Measurements from ENCODE around the gene APOBEC4.
"Not testable (repeated sequence)": the region's sequence is repeated elsewhere in the genome, so short reads cannot be mapped to it uniquely, and the experiment has no call there.

Gene APOBEC4

DNA sequence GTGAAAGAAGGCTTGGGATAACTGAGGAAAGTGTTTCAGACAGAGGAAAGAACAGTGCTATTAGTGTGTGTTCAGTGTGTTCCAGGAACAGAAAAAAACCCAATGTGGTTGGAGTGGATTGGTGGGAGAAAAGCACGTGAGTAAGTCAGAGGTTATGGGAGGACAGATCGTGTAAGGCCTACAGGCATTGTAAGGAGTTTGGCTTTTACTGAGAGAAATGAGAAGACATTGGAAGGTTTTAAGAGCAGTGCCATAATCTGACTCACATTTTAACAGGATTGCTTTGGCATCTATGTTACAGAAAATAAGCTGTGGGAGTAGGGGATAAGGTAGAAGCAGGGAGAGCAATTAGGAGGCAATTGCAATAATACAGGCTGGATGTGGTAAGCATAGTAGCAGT, 22.4 kb downstream of the APOBEC4 start:
- peak; percentile 54 to 58 for DNase-seq (ENCODE audit: low read depth in 2 of 2)
- H3K4me3 ChIP-seq (replicated peaks in 1 of 2; ENCODE audit: low read depth in 2 of 2, low read length in 2 of 2), result no peak overlapping the region
- TF ChIP-seq, protein P1, sequence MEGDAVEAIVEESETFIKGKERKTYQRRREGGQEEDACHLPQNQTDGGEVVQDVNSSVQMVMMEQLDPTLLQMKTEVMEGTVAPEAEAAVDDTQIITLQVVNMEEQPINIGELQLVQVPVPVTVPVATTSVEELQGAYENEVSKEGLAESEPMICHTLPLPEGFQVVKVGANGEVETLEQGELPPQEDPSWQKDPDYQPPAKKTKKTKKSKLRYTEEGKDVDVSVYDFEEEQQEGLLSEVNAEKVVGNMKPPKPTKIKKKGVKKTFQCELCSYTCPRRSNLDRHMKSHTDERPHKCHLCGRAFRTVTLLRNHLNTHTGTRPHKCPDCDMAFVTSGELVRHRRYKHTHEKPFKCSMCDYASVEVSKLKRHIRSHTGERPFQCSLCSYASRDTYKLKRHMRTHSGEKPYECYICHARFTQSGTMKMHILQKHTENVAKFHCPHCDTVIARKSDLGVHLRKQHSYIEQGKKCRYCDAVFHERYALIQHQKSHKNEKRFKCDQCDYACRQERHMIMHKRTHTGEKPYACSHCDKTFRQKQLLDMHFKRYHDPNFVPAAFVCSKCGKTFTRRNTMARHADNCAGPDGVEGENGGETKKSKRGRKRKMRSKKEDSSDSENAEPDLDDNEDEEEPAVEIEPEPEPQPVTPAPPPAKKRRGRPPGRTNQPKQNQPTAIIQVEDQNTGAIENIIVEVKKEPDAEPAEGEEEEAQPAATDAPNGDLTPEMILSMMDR (IDR thresholded peaks at IDR 0.05; ENCODE audit: low read depth, low read length), result no peak

DNA sequence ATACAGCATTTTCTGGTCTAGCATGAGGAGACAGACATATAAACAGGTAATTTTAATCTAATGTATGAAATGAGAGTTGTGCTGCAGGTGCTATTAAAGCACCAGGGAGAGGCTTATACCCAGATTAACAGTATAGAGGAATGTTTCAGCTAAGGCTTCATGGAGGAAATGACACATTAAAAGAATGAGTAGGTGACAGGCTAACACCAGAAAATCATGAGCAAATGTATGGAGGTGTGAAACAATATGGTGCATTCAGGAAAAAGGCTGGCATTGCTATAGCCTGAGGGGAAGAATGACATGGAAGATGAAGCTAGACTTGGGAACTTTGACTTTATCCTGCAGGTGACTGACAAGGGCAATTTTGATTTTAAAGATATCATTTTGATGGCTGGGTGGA, 24.6 kb downstream of the APOBEC4 start:
- no peak for DNase-seq (ENCODE audit: low read depth in 2 of 2)
- H3K4me3 ChIP-seq (replicated peaks in 1 of 2; ENCODE audit: low read depth in 2 of 2, low read length in 2 of 2), result no peak overlapping the region
- TF ChIP-seq, protein P1 (IDR thresholded peaks at IDR 0.05; ENCODE audit: low read depth, low read length), result no peak

DNA sequence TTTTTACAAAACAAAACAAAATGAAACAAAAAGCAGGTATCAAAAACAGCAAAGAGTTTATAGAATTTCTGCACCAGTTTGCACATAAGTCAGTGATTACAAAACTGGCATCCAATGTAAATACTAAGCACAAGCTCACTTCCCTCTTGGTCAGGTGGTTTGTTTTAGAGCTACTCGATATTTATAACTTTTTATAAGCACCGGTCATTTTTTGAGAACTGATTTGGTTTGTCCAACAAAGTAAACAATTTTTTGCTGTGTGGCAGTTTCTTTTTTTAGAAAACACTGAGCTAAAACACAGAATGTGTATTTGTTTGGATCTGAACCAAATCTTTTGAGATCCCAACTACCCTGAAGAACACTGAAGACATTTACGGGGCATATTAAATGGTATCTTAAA, 26.9 kb downstream of the APOBEC4 start:
- not testable (repeated sequence) for H3K4me3 ChIP-seq (replicated peaks in 1 of 2; ENCODE audit: low read depth in 2 of 2, low read length in 2 of 2); DNase-seq (ENCODE audit: low read depth in 2 of 2)

DNA sequence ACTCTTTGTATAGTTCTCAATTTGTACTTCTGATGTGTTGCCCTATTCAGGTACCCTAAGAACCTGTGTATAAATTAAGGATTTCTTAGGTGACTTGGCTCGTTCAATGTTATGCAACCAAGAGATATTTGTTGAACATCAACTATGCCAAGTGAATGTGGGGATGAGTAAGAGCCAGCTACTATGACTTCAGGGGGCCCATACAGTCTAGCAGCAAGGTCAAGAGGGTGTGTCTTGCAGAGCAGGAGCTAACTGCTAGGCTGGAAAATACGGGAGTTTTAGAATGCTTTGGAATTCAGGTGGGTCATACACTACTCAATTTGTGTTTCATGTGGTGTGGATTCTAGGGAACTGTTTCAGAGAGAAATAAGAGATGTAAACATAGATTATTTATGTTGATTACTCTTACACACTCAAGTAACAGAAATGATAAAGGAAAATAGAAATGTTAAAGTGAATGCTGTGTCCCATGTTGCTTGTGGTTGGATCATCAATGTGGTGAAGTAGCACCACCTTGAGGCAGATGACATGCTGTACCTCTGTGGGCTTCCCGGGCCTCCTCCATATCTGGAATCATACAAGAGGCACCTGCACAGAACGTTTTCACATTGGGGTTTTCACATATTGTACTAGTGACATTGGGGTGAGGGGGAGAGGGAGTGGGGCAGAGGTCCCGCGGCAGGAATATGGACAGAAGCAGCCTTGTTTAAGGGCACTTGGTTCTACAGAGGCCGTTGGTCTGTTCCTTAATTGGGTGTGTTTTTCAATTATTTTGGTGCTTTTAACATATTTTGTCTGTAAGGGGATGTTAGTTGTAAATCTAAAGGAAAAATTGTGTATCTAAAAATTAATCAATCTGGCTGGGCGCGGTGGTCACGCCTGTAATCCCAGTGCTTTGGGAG, 30.0 kb downstream of the APOBEC4 start:
- TF ChIP-seq, protein P1 (IDR thresholded peaks at IDR 0.05; ENCODE audit: low read depth, low read length), result peak; percentile 62
- DNase-seq (ENCODE audit: low read depth in 2 of 2), result peak; percentile 74 to 79
- no peak overlapping the region for H3K4me3 ChIP-seq (replicated peaks in 1 of 2; ENCODE audit: low read depth in 2 of 2, low read length in 2 of 2)

DNA sequence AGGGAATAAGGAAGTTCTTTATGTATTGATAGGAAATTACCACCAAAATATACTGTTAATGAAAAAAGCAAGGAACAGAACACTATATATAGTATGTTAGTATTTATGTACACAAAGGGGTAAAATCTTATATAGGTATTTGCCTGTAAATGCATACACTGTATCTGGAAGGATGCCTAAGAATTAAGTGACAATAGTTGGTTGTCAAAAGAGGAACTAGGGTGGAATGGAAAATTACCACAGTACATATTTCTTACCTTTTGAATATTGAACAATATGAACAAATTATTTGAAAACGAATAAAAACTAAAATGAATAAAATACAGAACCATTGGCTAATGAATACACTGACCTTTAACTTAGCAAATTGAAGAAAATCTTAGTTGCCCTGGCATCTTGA, 31.1 kb downstream of the APOBEC4 start:
- no peak for DNase-seq (ENCODE audit: low read depth in 2 of 2)

DNA sequence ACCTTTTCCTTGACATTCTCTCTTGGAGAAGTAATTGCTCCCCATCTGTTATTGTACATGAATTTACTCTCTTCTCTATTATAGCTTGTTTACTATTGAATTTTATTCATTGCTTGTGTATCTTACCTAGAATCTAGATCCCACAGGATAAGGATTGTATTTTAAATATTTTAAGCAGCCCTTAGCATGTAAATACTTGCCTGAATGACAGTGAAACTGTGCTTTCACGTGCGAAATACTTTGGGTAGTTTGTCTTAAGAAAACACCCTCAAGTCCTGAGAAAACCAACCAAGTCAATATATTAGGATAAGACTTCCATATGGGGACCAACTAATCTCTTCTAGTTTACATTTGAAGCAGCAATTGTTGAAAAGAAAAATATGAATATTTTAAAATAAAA, 32.8 kb downstream of the APOBEC4 start:
- DNase-seq (ENCODE audit: low read depth in 2 of 2), result no peak
- no peak overlapping the region for H3K4me3 ChIP-seq (replicated peaks in 1 of 2; ENCODE audit: low read depth in 2 of 2, low read length in 2 of 2)
- TF ChIP-seq, protein P1 (IDR thresholded peaks at IDR 0.05; ENCODE audit: low read depth, low read length), result no peak

More for the DNA sequence above, 31.1 kb downstream of the APOBEC4 start:
- TF ChIP-seq, protein P1 (IDR thresholded peaks at IDR 0.05; ENCODE audit: low read depth, low read length), result no peak
- no peak overlapping the region for H3K4me3 ChIP-seq (replicated peaks in 1 of 2; ENCODE audit: low read depth in 2 of 2, low read length in 2 of 2)

DNA sequence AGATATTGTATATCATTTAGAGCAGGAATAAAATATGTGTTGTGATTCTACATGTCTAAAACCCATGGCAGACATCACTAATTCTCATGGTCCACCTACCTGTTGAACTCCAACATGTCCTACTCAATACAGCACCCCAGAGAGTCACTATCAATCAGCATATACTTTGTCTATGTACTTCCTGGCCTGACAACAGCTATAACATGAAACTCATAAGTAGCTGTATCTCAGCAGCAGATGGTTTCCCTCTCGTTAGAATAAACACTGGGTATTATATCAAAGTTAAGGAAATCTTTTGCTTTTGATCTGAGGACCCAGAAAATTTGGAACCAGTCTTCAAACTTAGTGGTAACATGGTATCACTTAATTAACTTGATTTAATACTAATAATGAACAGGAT, 33.3 kb downstream of the APOBEC4 start:
- TF ChIP-seq, protein P1 (IDR thresholded peaks at IDR 0.05; ENCODE audit: low read depth, low read length), result no peak
- no peak overlapping the region for H3K4me3 ChIP-seq (replicated peaks in 1 of 2; ENCODE audit: low read depth in 2 of 2, low read length in 2 of 2)
- no peak for DNase-seq (ENCODE audit: low read depth in 2 of 2)

DNA sequence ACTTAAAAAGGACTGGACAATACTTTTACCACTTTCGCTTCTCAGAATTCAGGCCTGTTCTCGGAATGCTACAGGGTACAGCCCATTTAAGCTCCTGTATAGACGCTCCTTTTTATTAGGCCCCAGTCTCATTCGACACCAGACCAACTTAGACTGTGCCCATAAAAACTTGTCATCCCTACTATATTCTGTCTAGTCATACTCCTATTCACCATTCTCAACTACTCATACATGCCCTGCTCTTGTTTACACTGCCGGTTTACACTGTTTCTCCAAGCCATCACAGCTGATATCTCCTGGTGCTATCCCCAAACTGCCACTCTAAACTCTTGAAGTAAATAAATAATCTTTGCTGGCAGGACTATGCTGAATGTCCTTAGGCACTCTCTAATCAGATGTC, 34.9 kb downstream of the APOBEC4 start:
- H3K4me3 ChIP-seq (replicated peaks in 1 of 2; ENCODE audit: low read depth in 2 of 2, low read length in 2 of 2); DNase-seq (ENCODE audit: low read depth in 2 of 2): not testable (repeated sequence)

DNA sequence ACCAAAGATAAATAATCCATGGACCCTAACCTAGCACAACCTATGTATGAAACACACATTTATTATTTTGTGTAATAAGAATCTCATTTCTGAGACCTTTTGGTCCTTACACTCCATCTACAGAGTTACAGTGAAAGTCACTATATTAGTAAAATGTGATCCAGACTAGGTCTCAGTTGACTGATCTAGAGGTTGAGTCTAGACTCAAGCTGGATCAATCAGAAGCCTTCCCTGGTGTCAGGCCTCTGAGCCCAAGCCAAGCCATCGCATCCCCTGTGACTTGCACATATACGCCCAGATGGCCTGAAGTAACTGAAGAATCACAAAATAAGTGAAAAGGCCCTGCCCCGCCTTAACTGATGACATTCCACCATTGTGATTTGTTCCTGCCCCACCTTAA, 40.1 kb downstream of the APOBEC4 start:
- DNase-seq (ENCODE audit: low read depth in 2 of 2); H3K4me3 ChIP-seq (replicated peaks in 1 of 2; ENCODE audit: low read depth in 2 of 2, low read length in 2 of 2): not testable (repeated sequence)
